ENCODE data around the gene PES1.
A peak's percentile ranks its signal among the peaks of the same experiment; 100 is the strongest.
"Not testable (repeated sequence)": the region's sequence is repeated elsewhere in the genome, so short reads cannot be mapped to it uniquely, and the experiment has no call there.

PES1 gene

DNA sequence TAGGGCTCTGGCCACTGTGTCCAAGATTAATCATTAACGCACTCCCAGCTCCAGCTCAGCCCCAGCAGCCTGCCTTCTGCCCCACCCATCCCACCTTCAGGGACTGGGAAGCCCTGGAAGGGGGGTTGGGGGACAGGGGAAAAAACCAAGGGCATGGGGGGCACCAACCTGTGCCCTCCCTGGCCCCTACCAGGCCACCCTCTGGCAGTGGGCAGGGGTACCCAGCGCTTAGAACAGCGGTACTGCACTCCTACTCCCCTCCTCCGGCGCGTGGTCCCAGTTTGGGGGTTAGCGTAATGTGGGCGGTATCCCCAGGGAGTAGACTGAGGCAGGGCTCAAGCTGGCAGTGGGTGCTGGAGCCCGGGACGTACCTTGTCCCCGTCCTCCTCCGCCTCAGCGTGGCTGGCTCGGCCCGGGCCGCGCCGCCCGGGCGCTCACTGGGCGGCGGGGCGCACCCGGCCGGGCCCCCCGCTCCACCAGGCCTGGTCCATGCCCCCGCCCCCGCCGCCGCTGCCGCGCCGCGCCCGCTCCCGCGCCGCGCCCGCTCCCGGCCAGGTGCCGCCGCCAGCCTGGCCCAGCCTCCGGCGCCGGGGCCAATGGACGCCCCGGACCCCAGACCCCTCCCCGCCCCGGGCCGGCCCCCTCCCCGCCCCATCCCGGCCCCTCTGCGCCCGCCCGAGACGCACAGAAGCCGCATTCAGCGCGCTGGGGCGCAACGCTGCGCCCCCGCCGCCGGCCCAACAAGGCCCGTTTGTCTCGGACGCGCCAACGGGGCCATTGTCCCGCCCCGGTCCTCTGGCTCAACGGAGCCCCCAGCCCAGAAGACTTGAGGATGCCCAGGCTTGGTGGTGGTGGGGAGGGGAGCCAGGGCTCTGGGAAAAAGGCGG is 17.4 kb downstream of the PES1 start, which contains the start of gene GAL3ST1:
GAL3ST1 (minus strand) TSS at position 571 of the 887 bp plus-strand sequence. CDS start 17,273 bp downstream, outside the sequence.
- DNase-seq (ENCODE audit: low spot score): no peak

DNA sequence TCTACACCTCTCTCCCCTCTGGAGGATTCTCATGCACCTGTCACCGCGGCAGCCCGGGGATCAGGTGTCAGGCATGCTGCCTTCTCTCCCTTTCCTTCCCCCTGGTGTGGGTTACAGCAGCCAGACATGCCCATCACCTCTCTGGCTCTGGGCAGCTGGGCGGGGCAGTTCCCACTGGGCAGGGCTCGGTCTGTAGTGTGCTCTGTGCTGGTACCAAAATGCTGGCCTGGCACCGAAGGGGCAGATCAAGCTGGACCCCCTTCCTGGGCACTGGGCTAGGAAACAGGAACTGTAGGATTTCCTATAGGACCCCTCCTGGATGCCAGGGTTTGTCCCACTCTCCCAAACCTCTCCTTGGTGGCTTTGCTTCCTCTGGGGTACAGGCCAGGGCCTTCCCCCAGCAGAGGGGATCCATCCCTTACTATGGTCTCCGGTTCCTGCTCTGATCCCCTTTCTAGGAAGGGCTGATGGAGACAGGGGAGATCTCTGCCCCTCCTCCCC is 18.1 kb downstream of the PES1 start:
- no peak for DNase-seq (ENCODE audit: low spot score)

DNA sequence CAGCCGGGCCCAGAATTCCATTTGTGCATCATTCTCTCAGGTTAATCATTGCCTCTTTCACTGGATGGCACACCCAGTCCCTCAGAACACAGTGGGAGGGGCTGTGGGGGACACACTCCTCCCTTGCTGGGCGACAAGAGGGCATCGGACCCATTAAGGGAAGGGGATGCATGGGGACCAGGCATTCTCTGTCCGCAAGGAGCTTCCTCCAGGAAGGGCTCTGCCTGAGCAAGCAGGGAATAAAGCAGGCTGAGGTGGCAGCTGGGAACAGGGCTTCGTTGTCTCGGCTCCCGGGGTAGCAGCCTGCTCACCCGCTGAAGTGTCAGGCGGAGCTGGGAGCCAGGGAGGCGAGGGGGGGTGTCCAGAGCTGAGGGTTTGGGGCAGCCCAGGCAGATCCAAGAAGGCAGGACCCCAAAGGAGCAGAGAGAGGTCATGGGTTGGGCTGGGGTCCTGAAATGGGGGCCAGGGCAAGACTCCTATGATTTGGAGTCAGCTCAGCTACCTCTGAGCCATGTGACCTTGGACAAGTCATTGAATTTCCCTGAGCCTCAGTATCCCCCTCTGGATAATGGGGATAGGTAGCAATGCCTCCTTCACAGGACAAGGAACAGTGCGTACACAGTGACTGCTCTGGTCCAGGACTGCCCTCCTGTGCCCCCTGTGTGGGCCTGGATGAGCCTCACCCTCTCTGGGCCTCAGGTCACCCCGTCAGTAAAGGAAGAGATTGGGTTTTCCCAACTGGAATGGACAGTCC is 18.7 kb downstream of the PES1 start:
- DNase-seq (ENCODE audit: low spot score): no peak

- DNase-seq (ENCODE audit: low spot score): no peak
Measured at GRCh38 chr22:30572210-30572609, 19.5 kb downstream of the PES1 start.

DNA sequence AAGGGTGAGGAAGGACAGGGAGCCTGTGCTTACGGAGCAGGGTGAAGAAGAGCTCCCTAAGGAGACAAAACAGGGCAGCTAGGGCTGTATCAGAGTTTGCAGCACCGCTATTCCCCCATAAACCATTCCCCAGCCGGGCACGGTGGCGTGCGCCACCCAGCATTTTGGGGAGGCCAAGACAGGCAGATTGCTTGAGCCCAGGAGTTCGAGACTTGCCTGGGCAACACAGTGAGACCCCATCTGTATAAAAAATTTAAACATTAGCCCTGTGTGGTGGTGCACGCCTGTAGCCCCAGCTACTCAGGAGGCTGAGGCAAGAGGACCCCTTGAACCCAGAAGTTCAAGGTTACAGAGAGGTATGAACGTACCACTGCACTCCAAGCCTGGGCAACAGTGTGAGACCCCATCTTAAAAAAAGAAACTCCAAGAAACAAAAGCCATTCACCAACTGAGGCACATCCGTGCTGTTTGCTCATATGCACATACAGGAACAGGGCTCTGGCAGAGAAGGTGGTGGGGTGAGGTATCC is 22.0 kb downstream of the PES1 start:
- DNase-seq (ENCODE audit: low spot score): no peak

DNA sequence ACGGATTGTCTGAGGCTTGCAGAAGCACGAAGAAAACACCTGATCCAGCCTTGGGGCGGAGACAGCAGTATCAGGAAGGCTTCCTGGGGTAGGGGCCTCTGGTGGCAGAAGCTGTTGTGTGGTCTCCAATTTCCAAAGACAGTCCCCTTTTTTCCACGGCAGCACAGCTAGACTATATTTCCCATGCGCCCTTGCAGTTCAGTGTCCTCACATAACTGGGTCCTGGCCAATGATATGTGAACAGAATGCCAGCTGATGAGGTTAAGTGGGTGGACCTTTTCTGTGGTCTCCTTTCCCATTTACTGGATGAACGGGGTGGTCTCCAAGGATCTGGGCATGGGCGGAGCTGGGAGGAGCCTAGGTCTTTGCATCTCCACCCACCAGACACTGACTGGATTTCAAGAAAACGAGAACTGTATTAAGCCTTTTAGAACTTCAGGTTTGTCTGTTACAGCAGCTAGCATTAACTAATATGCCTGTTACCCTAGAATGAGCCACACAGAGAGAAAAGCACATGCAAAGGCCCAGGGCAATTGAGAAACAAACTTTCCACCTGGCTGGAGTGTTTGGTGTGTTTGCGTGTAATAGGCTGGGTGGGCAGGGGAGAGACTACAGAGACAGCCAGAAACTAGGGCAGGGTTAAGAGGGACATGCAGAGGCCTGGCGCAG is 23.4 kb downstream of the PES1 start:
- no peak for DNase-seq (ENCODE audit: low spot score)

DNA sequence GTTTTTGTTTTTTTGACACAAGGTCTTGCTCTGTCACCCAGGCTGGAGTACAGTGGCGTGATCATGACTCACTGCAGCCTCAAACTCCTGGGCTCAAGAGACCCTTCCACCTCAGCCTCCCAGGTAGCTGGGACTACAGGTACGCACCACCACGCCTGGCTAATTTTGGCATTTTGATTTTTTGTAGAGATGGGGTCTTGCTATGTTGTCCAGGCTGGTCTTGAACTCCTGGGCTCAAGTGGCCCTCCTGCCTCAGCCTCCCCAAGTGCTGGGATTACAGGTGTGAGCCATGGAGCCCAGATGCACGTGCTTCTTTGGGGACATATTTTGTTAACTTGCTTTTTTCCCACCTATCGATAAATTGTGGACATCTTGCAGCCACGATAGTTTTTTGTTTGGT is 24.4 kb downstream of the PES1 start:
- DNase-seq (ENCODE audit: low spot score): not testable (repeated sequence)

DNA sequence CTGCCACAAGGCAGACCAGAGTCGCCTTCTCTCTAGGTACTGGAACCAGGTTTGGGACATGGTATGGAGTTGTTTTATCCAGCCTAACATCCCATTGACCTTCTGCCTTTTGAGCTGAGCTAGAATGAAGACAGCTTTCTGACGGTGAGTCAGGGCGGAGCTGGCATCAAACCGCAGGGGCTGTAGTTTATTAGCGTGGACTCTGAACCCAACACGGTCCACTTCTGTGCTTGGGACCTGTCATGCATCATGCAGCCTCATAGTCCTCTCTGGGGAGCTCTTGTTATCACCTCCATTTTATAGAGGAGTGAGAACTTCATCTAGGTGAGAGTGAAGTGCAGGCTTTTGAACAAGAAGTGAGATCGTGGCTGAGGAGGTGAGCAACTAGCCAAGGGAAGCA is 25.6 kb downstream of the PES1 start:
- no peak for DNase-seq (ENCODE audit: low spot score)

- no peak for DNase-seq (ENCODE audit: low spot score)
Measured at GRCh38 chr22:30565341-30565740, 26.4 kb downstream of the PES1 start.

- DNase-seq (ENCODE audit: low spot score): no peak
Measured at GRCh38 chr22:30564761-30565119, 27.0 kb downstream of the PES1 start.

- DNase-seq (ENCODE audit: low spot score): no peak
Measured at GRCh38 chr22:30564045-30564760, 27.5 kb downstream of the PES1 start.

- no peak for DNase-seq (ENCODE audit: low spot score)
Measured at GRCh38 chr22:30562366-30562765, 29.3 kb downstream of the PES1 start.

DNA sequence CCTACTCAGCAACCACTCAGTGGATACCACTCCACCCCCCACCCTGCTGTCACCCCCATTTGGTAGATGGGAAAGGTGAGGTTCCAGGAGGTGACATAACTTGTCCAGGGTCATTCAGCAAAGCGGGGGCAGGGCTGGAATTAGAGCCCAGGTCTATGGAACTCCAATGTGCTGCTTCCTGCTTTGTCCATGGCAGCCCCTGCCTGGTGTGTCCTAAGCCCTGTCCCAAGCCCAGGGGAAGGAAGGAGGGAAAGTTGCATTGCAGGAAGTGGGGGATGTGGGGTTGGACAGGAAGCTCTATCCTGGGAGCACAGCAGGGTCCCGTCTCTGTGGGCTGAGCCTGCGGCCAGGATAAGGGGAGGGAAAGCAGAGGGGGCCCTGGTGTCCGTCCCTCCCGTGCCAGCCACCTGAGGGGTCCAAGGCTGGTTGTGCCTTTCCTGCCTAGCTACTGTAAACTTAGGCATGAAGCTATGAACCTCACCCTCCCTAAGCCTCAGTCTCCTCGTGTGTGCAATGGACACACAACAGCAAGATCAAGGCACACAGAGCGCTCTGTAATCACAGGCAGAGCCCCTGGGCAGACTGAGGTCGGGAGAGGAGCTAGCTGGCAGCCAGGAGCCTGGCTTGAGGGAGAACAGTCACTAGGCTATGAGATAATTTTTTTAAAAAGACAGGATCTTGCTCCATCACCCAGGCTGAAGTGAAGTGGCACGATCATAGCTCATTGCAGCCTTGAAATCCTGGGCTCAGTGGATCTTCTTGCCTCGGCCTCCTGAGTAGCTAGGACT is 30.1 kb downstream of the PES1 start:
- no peak for DNase-seq (ENCODE audit: low spot score)

DNA sequence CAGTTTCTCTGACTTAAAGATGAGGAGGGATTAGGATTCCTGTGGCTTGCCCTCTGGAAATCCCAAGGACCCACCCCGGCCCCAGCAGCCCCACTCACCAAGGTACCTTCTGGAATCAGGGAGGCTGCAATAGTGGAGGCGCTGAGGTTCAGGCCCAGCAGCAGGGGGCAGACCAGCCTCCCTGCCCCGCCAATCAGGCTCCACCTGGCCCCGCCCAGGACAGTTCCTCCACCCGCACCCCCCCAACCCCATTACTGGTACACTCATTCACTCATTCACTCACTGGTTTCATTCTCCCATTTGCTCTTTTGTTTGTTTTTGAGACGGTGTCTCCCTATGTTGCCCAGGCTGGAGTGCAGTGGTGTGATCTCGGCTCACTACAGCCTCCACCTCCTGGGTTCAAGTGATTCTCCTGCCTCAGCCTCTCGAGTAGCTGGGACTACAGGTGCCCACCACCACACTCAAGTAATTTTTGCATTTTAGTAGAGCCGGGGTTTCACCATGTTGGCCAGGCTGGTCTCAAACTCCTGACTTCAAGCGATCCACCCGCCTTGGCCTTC is 31.0 kb downstream of the PES1 start:
- DNase-seq (ENCODE audit: low spot score): peak; percentile 31

GRCh38 chr22:30559889-30560288 is 31.8 kb downstream of the PES1 start:
- no peak for DNase-seq (ENCODE audit: low spot score)

DNA sequence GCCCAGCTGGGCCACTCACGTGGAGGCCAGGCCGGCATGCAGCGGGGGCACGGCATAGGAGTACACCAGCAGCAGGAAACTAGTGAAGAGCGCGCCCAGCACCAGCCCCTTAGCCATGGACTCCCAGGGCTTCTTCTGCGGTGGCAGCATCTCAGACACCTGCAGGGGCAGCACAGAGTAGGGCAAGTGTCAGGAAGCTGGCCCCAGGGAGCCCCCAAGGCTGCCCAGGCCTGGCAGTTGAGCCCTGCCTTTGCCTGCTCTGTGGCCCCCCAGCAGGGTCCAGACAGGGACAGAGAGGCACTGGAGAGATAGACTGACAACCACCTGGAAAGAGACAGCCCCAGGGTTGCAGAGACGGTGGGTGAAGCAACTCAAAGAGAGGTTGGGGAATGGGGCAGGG is 34.5 kb downstream of the PES1 start:
- no peak for DNase-seq (ENCODE audit: low spot score)

GRCh38 chr22:30556388-30556787 is 35.3 kb downstream of the PES1 start:
- DNase-seq (ENCODE audit: low spot score): no peak

DNA sequence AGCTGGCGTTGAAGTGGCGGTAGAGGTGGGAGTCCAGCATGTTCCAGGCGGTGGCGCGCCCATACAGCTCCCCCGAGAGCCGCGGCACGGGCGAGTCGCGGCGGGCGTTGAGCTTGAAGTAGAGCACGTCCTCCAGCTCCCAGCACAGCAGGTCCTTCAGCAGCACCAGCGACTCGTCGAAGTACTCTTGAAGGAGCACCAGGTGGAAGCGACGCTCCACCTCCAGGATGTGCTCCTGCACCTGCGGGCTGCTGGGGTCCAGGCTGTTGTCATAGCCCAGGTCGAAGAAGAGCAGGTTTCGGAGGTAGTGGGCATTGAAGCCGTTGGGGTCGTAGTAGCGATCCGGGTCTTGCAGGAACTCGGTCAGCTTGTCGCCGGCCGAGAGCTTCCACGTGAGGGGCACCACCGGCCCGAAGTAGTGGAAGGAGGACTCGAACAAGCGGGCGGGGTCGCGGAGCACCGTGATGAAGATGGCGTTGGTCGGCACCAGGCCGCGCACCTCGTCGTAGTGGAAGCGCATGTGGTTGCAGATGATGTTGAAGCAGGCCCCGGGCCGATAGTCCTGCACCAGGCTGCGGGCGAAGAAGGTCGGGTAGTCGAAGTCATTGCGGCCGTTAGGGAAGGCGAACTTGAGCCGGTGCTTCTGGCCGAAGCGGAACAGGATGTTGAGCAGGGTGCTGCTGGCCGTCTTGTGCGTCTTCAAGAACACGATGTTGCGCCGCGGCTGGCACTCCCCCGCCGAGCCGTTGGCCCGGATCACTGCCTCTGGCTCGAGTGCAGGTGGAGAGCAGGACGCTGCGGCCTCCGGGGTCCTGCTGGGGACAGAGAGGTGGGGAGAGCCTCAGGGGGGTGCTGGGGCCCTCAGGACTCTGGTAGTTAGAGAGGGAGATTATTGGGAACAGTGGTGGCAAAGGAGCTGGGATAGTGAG is 36.2 kb downstream of the PES1 start:
- DNase-seq (ENCODE audit: low spot score): no peak

GRCh38 chr22:30553971-30554370 is 37.7 kb downstream of the PES1 start:
- DNase-seq (ENCODE audit: low spot score): no peak
